Measurements from ENCODE around the gene LMNA.

GRCh38 chr1:156165083-156165482 lies 50.6 kb downstream of the LMNA start:
- TF ChIP-seq SUZ12 (IDR thresholded peaks at IDR 0.05; ENCODE audit: extremely low read depth, insufficient read depth, insufficient read length) (no peak), ZNF274 (IDR thresholded peaks at IDR 0.05; ENCODE audit: low read depth, low read length) (no peak)
